ENCODE measurements around the gene SFN.
A peak's percentile ranks its signal among the peaks of the same experiment; 100 is the strongest.

The SFN gene

DNA sequence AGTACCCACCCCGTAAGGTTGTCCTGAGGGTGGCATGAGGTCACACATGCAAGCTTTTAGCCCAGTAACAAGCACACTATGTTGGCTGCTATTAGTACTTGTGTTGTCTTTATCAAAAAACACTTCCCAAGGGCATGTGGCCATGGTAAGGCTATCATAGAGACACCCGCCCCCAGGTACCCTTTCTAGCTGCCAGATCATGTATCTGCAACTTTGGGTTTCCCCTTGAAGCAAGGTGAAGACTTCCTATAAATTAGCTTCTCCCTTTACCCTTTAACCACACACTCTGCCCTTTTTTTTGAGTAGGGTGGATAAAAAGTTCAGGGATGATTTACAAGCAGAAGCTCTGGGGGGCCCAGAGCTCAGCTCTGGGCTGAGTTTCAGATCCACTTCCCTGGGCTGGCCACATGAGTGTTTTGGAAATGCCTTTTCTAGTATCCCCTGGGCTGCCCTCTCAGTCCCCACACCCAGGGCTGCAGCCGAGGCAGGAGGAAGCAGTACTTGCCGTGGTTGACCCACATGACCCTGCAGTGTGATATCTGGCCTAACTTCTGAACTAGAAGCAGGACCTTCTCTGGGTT is 34.4 kb upstream of the SFN start:
- no peak for TF ChIP-seq POLR2AphosphoS5 (IDR thresholded peaks at IDR 0.05; ENCODE audit: low read depth)
- TF ChIP-seq SPI1 (IDR thresholded peaks at IDR 0.05; ENCODE audit: borderline replicate concordance, low read depth), result no peak; the same call in 1 of the 2 replicates
- TF ChIP-seq, protein P1, sequence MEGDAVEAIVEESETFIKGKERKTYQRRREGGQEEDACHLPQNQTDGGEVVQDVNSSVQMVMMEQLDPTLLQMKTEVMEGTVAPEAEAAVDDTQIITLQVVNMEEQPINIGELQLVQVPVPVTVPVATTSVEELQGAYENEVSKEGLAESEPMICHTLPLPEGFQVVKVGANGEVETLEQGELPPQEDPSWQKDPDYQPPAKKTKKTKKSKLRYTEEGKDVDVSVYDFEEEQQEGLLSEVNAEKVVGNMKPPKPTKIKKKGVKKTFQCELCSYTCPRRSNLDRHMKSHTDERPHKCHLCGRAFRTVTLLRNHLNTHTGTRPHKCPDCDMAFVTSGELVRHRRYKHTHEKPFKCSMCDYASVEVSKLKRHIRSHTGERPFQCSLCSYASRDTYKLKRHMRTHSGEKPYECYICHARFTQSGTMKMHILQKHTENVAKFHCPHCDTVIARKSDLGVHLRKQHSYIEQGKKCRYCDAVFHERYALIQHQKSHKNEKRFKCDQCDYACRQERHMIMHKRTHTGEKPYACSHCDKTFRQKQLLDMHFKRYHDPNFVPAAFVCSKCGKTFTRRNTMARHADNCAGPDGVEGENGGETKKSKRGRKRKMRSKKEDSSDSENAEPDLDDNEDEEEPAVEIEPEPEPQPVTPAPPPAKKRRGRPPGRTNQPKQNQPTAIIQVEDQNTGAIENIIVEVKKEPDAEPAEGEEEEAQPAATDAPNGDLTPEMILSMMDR (IDR thresholded peaks at IDR 0.05; ENCODE audit: insufficient read depth, low read length), result no peak
- TF ChIP-seq, protein P2, sequence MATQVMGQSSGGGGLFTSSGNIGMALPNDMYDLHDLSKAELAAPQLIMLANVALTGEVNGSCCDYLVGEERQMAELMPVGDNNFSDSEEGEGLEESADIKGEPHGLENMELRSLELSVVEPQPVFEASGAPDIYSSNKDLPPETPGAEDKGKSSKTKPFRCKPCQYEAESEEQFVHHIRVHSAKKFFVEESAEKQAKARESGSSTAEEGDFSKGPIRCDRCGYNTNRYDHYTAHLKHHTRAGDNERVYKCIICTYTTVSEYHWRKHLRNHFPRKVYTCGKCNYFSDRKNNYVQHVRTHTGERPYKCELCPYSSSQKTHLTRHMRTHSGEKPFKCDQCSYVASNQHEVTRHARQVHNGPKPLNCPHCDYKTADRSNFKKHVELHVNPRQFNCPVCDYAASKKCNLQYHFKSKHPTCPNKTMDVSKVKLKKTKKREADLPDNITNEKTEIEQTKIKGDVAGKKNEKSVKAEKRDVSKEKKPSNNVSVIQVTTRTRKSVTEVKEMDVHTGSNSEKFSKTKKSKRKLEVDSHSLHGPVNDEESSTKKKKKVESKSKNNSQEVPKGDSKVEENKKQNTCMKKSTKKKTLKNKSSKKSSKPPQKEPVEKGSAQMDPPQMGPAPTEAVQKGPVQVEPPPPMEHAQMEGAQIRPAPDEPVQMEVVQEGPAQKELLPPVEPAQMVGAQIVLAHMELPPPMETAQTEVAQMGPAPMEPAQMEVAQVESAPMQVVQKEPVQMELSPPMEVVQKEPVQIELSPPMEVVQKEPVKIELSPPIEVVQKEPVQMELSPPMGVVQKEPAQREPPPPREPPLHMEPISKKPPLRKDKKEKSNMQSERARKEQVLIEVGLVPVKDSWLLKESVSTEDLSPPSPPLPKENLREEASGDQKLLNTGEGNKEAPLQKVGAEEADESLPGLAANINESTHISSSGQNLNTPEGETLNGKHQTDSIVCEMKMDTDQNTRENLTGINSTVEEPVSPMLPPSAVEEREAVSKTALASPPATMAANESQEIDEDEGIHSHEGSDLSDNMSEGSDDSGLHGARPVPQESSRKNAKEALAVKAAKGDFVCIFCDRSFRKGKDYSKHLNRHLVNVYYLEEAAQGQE (IDR thresholded peaks at IDR 0.05; ENCODE audit: insufficient replicate concordance, low read depth), result no peak
- H3K27ac ChIP-seq (replicated peaks), result peak overlapping the region; percentile 6; the same call in 1 of the 2 replicates
- no peaks in the 10 kb centered on the region for H3K27me3 ChIP-seq (ENCODE audit: insufficient read depth, poor library complexity, severe bottlenecking)
- no peak overlapping the region for H3K4me3 ChIP-seq (replicated peaks; ENCODE audit: insufficient read depth, low read length)
- DNase-seq (ENCODE audit: low read depth in 1 of 2, low spot score in 1 of 2), result peak in 1 of 2 experiments; percentile 29

DNA sequence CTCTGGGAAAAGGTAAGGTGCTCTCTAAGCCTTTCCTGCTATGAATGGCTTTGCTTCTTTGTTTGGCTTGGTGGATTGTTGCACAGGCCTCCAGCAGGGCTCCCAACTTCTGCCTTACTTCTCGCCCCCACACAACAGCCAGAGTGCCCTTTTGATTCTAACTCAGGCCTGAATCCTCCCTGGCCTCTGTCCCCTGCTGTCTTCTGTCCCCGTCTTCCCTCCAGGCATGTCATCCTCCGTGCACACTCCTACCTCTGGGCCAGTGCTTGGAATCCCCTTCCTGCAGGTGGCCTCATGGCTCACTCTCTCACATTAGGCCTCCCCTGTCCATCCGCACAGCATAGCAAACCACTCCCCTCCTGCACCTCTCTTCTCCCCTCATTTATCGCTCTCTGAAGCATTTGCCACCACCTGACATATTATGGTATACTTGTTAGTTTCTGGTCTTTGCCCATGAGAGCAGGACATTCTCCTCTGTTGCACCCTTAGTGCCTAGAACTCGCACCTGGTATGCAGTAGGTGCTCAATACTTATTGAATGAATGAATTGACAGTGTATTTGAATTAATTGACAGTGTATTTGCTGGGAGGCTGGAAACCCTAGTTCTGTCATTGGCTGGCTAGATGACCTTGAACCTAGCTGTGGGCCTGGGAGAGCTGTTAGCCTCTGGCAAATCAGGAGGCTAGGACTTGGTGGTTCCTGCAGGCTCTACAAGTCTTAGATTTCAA is 33.6 kb upstream of the SFN start:
- no peak for DNase-seq (ENCODE audit: low read depth in 1 of 2, low spot score in 1 of 2)
- TF ChIP-seq GABPA (IDR thresholded peaks at IDR 0.05; ENCODE audit: low read depth), result no peak
- TF ChIP-seq SPI1 (IDR thresholded peaks at IDR 0.05; ENCODE audit: borderline replicate concordance, low read depth), result no peak
- TF ChIP-seq, protein P2 (IDR thresholded peaks at IDR 0.05; ENCODE audit: insufficient replicate concordance, low read depth), result no peak
- TF ChIP-seq, protein P1 (IDR thresholded peaks at IDR 0.05; ENCODE audit: insufficient read depth, low read length), result no peak
- TF ChIP-seq POLR2AphosphoS5 (IDR thresholded peaks at IDR 0.05; ENCODE audit: low read depth), result no peak
- Histone ChIP-seq H3K27me3 (ENCODE audit: insufficient read depth, poor library complexity, severe bottlenecking) (no peaks in the 10 kb centered on the region), H3K27ac (replicated peaks) (0 out of 2 replicates have a peak overlapping the region, but pooled peaks have one; percentile 6), H3K4me3 (replicated peaks; ENCODE audit: insufficient read depth, low read length) (no peak overlapping the region)

DNA sequence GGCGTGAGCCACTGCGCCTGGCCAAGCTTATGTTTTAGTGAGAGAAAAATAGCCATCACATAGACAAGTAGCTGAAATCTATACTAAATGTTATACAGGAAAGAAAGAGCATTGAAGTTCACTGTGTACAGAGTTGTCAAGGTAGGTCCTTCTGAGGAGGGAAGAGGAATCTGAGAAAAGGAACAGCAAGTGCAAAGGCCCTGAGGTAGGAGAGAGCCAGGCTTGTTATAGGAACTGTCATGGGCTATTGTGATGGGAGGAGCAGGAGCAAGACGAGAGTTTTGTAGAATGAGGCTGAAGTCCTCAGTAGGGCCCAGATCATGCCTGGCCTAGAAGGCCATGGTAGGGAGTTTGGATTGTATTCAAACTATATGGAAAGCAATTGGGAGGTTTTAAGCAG is 31.9 kb upstream of the SFN start:
- DNase-seq (ENCODE audit: low read depth in 1 of 2, low spot score in 1 of 2), result no peak
- Histone ChIP-seq H3K27ac (replicated peaks) (no peak overlapping the region), H3K4me3 (replicated peaks; ENCODE audit: insufficient read depth, low read length) (no peak overlapping the region), H3K27me3 (ENCODE audit: insufficient read depth, poor library complexity, severe bottlenecking) (no peaks in the 10 kb centered on the region)
- TF ChIP-seq, protein P1 (IDR thresholded peaks at IDR 0.05; ENCODE audit: insufficient read depth, low read length), result no peak
- no peak for TF ChIP-seq POLR2AphosphoS5 (IDR thresholded peaks at IDR 0.05; ENCODE audit: low read depth)
- no peak for TF ChIP-seq GABPA (IDR thresholded peaks at IDR 0.05; ENCODE audit: low read depth)
- TF ChIP-seq, protein P2 (IDR thresholded peaks at IDR 0.05; ENCODE audit: insufficient replicate concordance, low read depth), result no peak
- no peak for TF ChIP-seq SPI1 (IDR thresholded peaks at IDR 0.05; ENCODE audit: borderline replicate concordance, low read depth)

All from HL-60 (cell line).